Erythroblast (primary cell): ENCODE results near the gene PWP1.

Experiments used
- GATA1 ChIP-seq: IDR thresholded peaks from 2 replicates; pipeline ENCODE4 v1.6.1; 2011; ENCODE audit warnings: low read depth, mild to moderate bottlenecking, control low read depth, low read length, moderate library complexity
- POLR2A ChIP-seq: IDR thresholded peaks from 2 replicates; pipeline ENCODE4 v1.6.1; 2011; ENCODE audit warnings: mild to moderate bottlenecking, low read length

- TF ChIP-seq POLR2A (no peak), GATA1 (no peak)
Observed at GRCh38 chr12:107661830-107662229, 23.8 kb upstream of the PWP1 start.
